ENCODE results near the gene METTL26. TPM values are rescaled to one million over a fixed set of nuclear protein-coding genes. Genes with fewer than 3 reads are reported as not detected.

METTL26 gene
- total and polyA plus RNA-seq, 4 donors = 26.3 to 69.1 (median 41.4) TPM

GRCh38 chr16:608019-608418 lies 28.1 kb downstream of the METTL26 start:
- no peaks in the 10 kb centered on the region for H3K9me3 ChIP-seq (ENCODE audit: control insufficient read depth in 4 of 4, low read length in 3 of 4)
- H3K9ac ChIP-seq (ENCODE audit: low read depth in 1 of 2, low read length in 2 of 2) = no peak overlapping the region
- H3K27ac ChIP-seq (ENCODE audit: low read depth in 1 of 2, low read length in 2 of 2) = no peak overlapping the region
- no peaks in the 10 kb centered on the region for H3K36me3 ChIP-seq (ENCODE audit: control insufficient read depth in 4 of 4, insufficient read depth in 3 of 4, low read depth in 1 of 4, low read length in 3 of 4)
- no peaks in the 10 kb centered on the region for H3K27me3 ChIP-seq (ENCODE audit: control insufficient read depth in 4 of 4, insufficient read depth in 4 of 4, low read length in 3 of 4)
- H3K4me1 ChIP-seq (ENCODE audit: control insufficient read depth in 4 of 4, insufficient read depth in 4 of 4, low read length in 3 of 4) = peaks cover 2 to 21% (median 11%) of the 10 kb centered on the region in 4 donors
- DNase-seq (ENCODE audit: low spot score) = no peak
- TF ChIP-seq YY1 (IDR thresholded peaks at IDR 0.05) (no peak), MAX (IDR thresholded peaks at IDR 0.05) (no peak), JUND (IDR thresholded peaks at IDR 0.05) (no peak), ZBTB33 (IDR thresholded peaks at IDR 0.05) (no peak), RXRA (IDR thresholded peaks at IDR 0.05) (no peak), TAF1 (conservative IDR thresholded peaks at IDR 0.05) (no peak), SP1 (IDR thresholded peaks at IDR 0.05) (no peak), NR2F2 (IDR thresholded peaks at IDR 0.05) (no peak), FOXA2 (IDR thresholded peaks at IDR 0.05) (no peak), CTCF (IDR thresholded peaks at IDR 0.05; ENCODE audit: low read depth, low read length, missing input control) (no peak), REST (IDR thresholded peaks at IDR 0.05) (no peak), HNF4A (conservative IDR thresholded peaks at IDR 0.05) (no peak), EGR1 (IDR thresholded peaks at IDR 0.05; ENCODE audit: low read depth in 2 of 2) (no peak), GABPA (IDR thresholded peaks at IDR 0.05 in 1 of 2, conservative IDR thresholded peaks at IDR 0.05 in 1 of 2) (no peak), HNF4G (IDR thresholded peaks at IDR 0.05) (no peak)
- H3K4me3 ChIP-seq (ENCODE audit: low read depth in 1 of 3, low read length in 3 of 3) = no peak overlapping the region
- WGBS = 92% methylated on average over 10 of the region's 10 CpGs

- H3K4me1 ChIP-seq (ENCODE audit: control insufficient read depth in 4 of 4, insufficient read depth in 4 of 4, low read length in 3 of 4) = peaks cover 2 to 25% (median 11%) of the 10 kb centered on the region in 4 donors
- H3K27ac ChIP-seq (ENCODE audit: low read depth in 1 of 2, low read length in 2 of 2) = no peak overlapping the region
- no peaks in the 10 kb centered on the region for H3K36me3 ChIP-seq (ENCODE audit: control insufficient read depth in 4 of 4, insufficient read depth in 3 of 4, low read depth in 1 of 4, low read length in 3 of 4)
- no peaks in the 10 kb centered on the region for H3K27me3 ChIP-seq (ENCODE audit: control insufficient read depth in 4 of 4, insufficient read depth in 4 of 4, low read length in 3 of 4)
- H3K9ac ChIP-seq (ENCODE audit: low read depth in 1 of 2, low read length in 2 of 2) = no peak overlapping the region
- H3K4me3 ChIP-seq (ENCODE audit: low read depth in 1 of 3, low read length in 3 of 3) = no peak overlapping the region
- TF ChIP-seq MAX (IDR thresholded peaks at IDR 0.05) = no peak
- TF ChIP-seq YY1 (IDR thresholded peaks at IDR 0.05) = no peak
- TF ChIP-seq REST (IDR thresholded peaks at IDR 0.05) = no peak
- TF ChIP-seq ZBTB33 (IDR thresholded peaks at IDR 0.05) = no peak
- TF ChIP-seq FOXA2 (IDR thresholded peaks at IDR 0.05) = no peak
- no peaks in the 10 kb centered on the region for H3K9me3 ChIP-seq (ENCODE audit: control insufficient read depth in 4 of 4, low read length in 3 of 4)
- no peak for DNase-seq (ENCODE audit: low spot score)
- WGBS = 97% methylated on average over 22 of the region's 22 CpGs
Observed at GRCh38 chr16:606656-607307, 29.3 kb downstream of the METTL26 start.
